CD4-positive, alpha-beta T cell treated with Interleukin-1 beta for 1 hour (primary cell): Measurements from ENCODE around the gene ZNF728.
"Not testable (repeated sequence)": the region's sequence is repeated elsewhere in the genome, so short reads cannot be mapped to it uniquely, and the experiment has no call there.

Experiments used
- DNase-seq, 2 donors: peaks; one replicate each; pipeline ENCODE4 v3.0.0-alpha.2; 2020 to 2022

The ZNF728 gene

GRCh38 chr19:23002690-23003422, at the start of gene ZNF728:
Gene ZNF728, minus strand, starts transcription at chr19:23003176. Its CDS starts 146 bp downstream, at chr19:23003030.
- DNase-seq = no peak

GRCh38 chr19:23052349-23052748, 49.4 kb upstream of the ZNF728 start:
- no peak for DNase-seq

GRCh38 chr19:23049256-23049655, 46.3 kb upstream of the ZNF728 start:
- no peak for DNase-seq

GRCh38 chr19:23046743-23047142, 43.8 kb upstream of the ZNF728 start:
- DNase-seq = no peak

- DNase-seq = no peak
These were observed 30.7 kb upstream of the ZNF728 start for GRCh38 chr19:23033721-23034120.

GRCh38 chr19:23015660-23016059, 12.7 kb upstream of the ZNF728 start:
- DNase-seq = no peak

- DNase-seq = not testable (repeated sequence)
These were observed 8.0 kb downstream of the ZNF728 start for GRCh38 chr19:22994957-22995356.

- DNase-seq = no peak
These were observed 26.7 kb downstream of the ZNF728 start for GRCh38 chr19:22976248-22976647.

GRCh38 chr19:22975546-22976136, 27.3 kb downstream of the ZNF728 start:
- DNase-seq = not testable (repeated sequence)

- DNase-seq = no peak
These were observed 57.4 kb downstream of the ZNF728 start for GRCh38 chr19:22945560-22945959.

GRCh38 chr19:22935151-22935550, 67.8 kb downstream of the ZNF728 start:
- no peak for DNase-seq

- not testable (repeated sequence) for DNase-seq
These were observed 75.4 kb downstream of the ZNF728 start for GRCh38 chr19:22927576-22927975.

- DNase-seq = not testable (repeated sequence)
These were observed 77.8 kb downstream of the ZNF728 start for GRCh38 chr19:22925181-22925580.
